Mesenchymal stem cell (in vitro differentiated cells and primary cell): ENCODE results near the gene CLASP2.

Experiments
- DNase-seq: peaks from one replicate; pipeline ENCODE4 v3.0.0-alpha.2; 2013
- H2AFZ ChIP-seq: one replicate; pipeline ENCODE4 v1.6.1; 2013; ENCODE audit warnings: low read depth, mild to moderate bottlenecking, control low read depth, inconsistent platforms, low read length, moderate library complexity
- H2AK5ac ChIP-seq: 2 replicates; pipeline ENCODE4 v1.6.1; 2013; ENCODE audit warnings: low read length, moderate library complexity, mild to moderate bottlenecking, inconsistent platforms; ENCODE audit not compliant: severe bottlenecking
- H2BK120ac ChIP-seq: one replicate; pipeline ENCODE4 v1.6.1; 2013; ENCODE audit warnings: low read depth, mild to moderate bottlenecking, inconsistent platforms, low read length, moderate library complexity
- H2BK12ac ChIP-seq, 2 experiments: one replicate each; pipeline ENCODE4 v1.6.1; 2013; ENCODE audit warnings: inconsistent platforms in 2 of 2, low read length in 2 of 2, mild to moderate bottlenecking in 2 of 2, moderate library complexity in 2 of 2, control low read depth in 1 of 2
- H2BK15ac ChIP-seq: one replicate; pipeline ENCODE4 v1.6.1; 2013; ENCODE audit warnings: mild to moderate bottlenecking, low read depth, inconsistent platforms; ENCODE audit not compliant: poor library complexity, severe bottlenecking
- H2BK5ac ChIP-seq: 2 replicates; pipeline ENCODE4 v1.6.1; 2013; ENCODE audit warnings: low read depth, mild to moderate bottlenecking, low read length, control low read depth, inconsistent platforms; ENCODE audit not compliant: poor library complexity, severe bottlenecking
- H3K14ac ChIP-seq, 2 experiments: one replicate each; pipeline ENCODE4 v1.6.1; 2013; ENCODE audit warnings: inconsistent platforms in 2 of 2, low read length in 2 of 2, control low read depth in 1 of 2, mild to moderate bottlenecking in 1 of 2, moderate library complexity in 1 of 2
- H3K18ac ChIP-seq, 2 experiments: one replicate each; pipeline ENCODE4 v1.6.1; 2013; ENCODE audit warnings: inconsistent platforms in 2 of 2, low read length in 2 of 2, control low read depth in 1 of 2, low read depth in 1 of 2, mild to moderate bottlenecking in 1 of 2
- H3K23ac ChIP-seq, 2 experiments: one replicate each; pipeline ENCODE4 v1.6.1; 2013; ENCODE audit warnings: inconsistent platforms in 2 of 2, low read length in 2 of 2, mild to moderate bottlenecking in 2 of 2, moderate library complexity in 2 of 2, control low read depth in 1 of 2
- H3K27ac ChIP-seq: 2 replicates; pipeline ENCODE4 v1.5.1; 2013; ENCODE audit warnings: mild to moderate bottlenecking, moderate library complexity, low read length, control low read depth, inconsistent platforms; ENCODE audit not compliant: poor library complexity, severe bottlenecking
- H3K27me3 ChIP-seq, 2 experiments: 2 replicates each; pipeline versions ENCODE4 v1.6.1 to v1.7.0; 2013; ENCODE audit warnings: low read length in 2 of 2, mild to moderate bottlenecking in 2 of 2, moderate library complexity in 2 of 2, control low read depth in 1 of 2, inconsistent platforms in 1 of 2; ENCODE audit not compliant: control insufficient read depth in 1 of 2, insufficient read depth in 1 of 2
- H3K36me3 ChIP-seq, 2 experiments: 2 replicates each; pipeline versions ENCODE4 v1.6.1 to v1.7.0; 2013; ENCODE audit warnings: low read length in 2 of 2, control low read depth in 1 of 2, inconsistent platforms in 1 of 2, low read depth in 1 of 2, mild to moderate bottlenecking in 1 of 2; ENCODE audit not compliant: insufficient read depth in 2 of 2, control insufficient read depth in 1 of 2
- H3K4ac ChIP-seq, 2 experiments: one replicate each; pipeline ENCODE4 v1.6.1; 2013; ENCODE audit warnings: inconsistent platforms in 2 of 2, low read length in 2 of 2, mild to moderate bottlenecking in 2 of 2, moderate library complexity in 2 of 2, control low read depth in 1 of 2, low read depth in 1 of 2
- H3K4me1 ChIP-seq: 2 replicates; pipeline ENCODE4 v1.6.1; 2013; ENCODE audit warnings: low read depth, low read length, control low read depth; ENCODE audit not compliant: control insufficient read depth, insufficient read depth
- H3K4me2 ChIP-seq: 2 replicates; pipeline ENCODE4 v1.6.1; 2013; ENCODE audit warnings: low read length, mild to moderate bottlenecking, inconsistent platforms; ENCODE audit not compliant: poor library complexity, severe bottlenecking
- H3K4me3 ChIP-seq, 2 experiments: 2 replicates each; pipeline versions ENCODE4 v1.5.1 to v1.7.0; 2013; ENCODE audit warnings: low read length in 2 of 2, mild to moderate bottlenecking in 2 of 2, control low read depth in 1 of 2, low read depth in 1 of 2; ENCODE audit not compliant: insufficient read depth in 1 of 2
- H3K79me1 ChIP-seq: replicated peaks from 2 replicates; pipeline ENCODE4 v1.6.1; 2013; ENCODE audit warnings: mild to moderate bottlenecking, control low read depth, low read length, inconsistent platforms; ENCODE audit not compliant: poor library complexity, severe bottlenecking
- H3K9ac ChIP-seq: 2 replicates; pipeline ENCODE4 v1.7.0; 2013; ENCODE audit warnings: mild to moderate bottlenecking, low read length, moderate library complexity
- H3K9me3 ChIP-seq: 2 replicates; pipeline ENCODE4 v1.7.0; 2013; ENCODE audit warnings: mild to moderate bottlenecking, low read length; ENCODE audit not compliant: control insufficient read depth
- H4K8ac ChIP-seq: one replicate; pipeline ENCODE4 v1.6.1; 2013; ENCODE audit warnings: inconsistent platforms, mild to moderate bottlenecking, low read length, moderate library complexity
- H4K91ac ChIP-seq: one replicate; pipeline ENCODE4 v1.6.1; 2013; ENCODE audit warnings: mild to moderate bottlenecking, low read length, inconsistent platforms
- WGBS: methylation state at CpG from one replicate; pipeline ENCODE4 v1.1.7; 2013; ENCODE audit warnings: mixed read lengths; 5-methylcytosine and 5-hydroxymethylcytosine counted together

The CLASP2 gene

GRCh38 chr3:33575311-33575710, 142.7 kb downstream of the CLASP2 start:
- H3K4ac ChIP-seq = no peak overlapping the region
- H3K36me3 ChIP-seq = peaks cover 5 to 45% of the 10 kb centered on the region in 2 experiments
- no peak overlapping the region for H3K4me3 ChIP-seq
- H3K27ac ChIP-seq = no peak overlapping the region
- no peak overlapping the region for H2BK12ac ChIP-seq
- H3K18ac ChIP-seq = no peak overlapping the region
- DNase-seq = no peak
- no peak overlapping the region for H3K14ac ChIP-seq
- no peak overlapping the region for H3K4me2 ChIP-seq
- H2BK5ac ChIP-seq = no peak overlapping the region
- H3K27me3 ChIP-seq = no peaks in the 10 kb centered on the region
- H3K23ac ChIP-seq = no peak overlapping the region
- no peak overlapping the region for H4K91ac ChIP-seq
- no peak overlapping the region for H2BK15ac ChIP-seq
- no peak overlapping the region for H3K9ac ChIP-seq
- no peaks in the 10 kb centered on the region for H3K9me3 ChIP-seq
- no peak overlapping the region for H2BK120ac ChIP-seq
- no peak overlapping the region for H4K8ac ChIP-seq
- no peaks in the 10 kb centered on the region for H3K4me1 ChIP-seq
- H2AK5ac ChIP-seq = no peak overlapping the region
- peaks cover 2% of the 10 kb centered on the region for H3K79me1 ChIP-seq
- WGBS = no CpG with 5 or more reads among the region's 1 CpG
- H2AFZ ChIP-seq = no peak overlapping the region

GRCh38 chr3:33557829-33558228, 160.2 kb downstream of the CLASP2 start:
- H2AFZ ChIP-seq = no peak overlapping the region
- no peak overlapping the region for H3K18ac ChIP-seq
- H3K4ac ChIP-seq = no peak overlapping the region
- no peak for DNase-seq
- H3K4me2 ChIP-seq = no peak overlapping the region
- H2AK5ac ChIP-seq = no peak overlapping the region
- no peaks in the 10 kb centered on the region for H3K27me3 ChIP-seq
- no peak overlapping the region for H3K4me3 ChIP-seq
- peaks cover 2% of the 10 kb centered on the region for H3K79me1 ChIP-seq
- H2BK5ac ChIP-seq = no peak overlapping the region
- H4K8ac ChIP-seq = no peak overlapping the region
- H2BK120ac ChIP-seq = no peak overlapping the region
- H3K27ac ChIP-seq = no peak overlapping the region
- 76% methylated on average over 3 of the region's 3 CpGs for WGBS
- H3K23ac ChIP-seq = no peak overlapping the region
- H2BK12ac ChIP-seq = no peak overlapping the region
- H3K4me1 ChIP-seq = no peaks in the 10 kb centered on the region
- H2BK15ac ChIP-seq = no peak overlapping the region
- H3K36me3 ChIP-seq = peaks cover 3 to 43% of the 10 kb centered on the region in 2 experiments
- H3K14ac ChIP-seq = no peak overlapping the region
- no peak overlapping the region for H3K9ac ChIP-seq
- H3K9me3 ChIP-seq = no peaks in the 10 kb centered on the region
- H4K91ac ChIP-seq = no peak overlapping the region

- no peak overlapping the region for H3K4ac ChIP-seq
- H3K4me1 ChIP-seq = no peaks in the 10 kb centered on the region
- no peak overlapping the region for H3K9ac ChIP-seq
- no peak overlapping the region for H3K27ac ChIP-seq
- DNase-seq = no peak
- peaks cover 3 to 47% of the 10 kb centered on the region in 2 experiments for H3K36me3 ChIP-seq
- H2BK12ac ChIP-seq = no peak overlapping the region
- no peak overlapping the region for H2BK120ac ChIP-seq
- H3K23ac ChIP-seq = no peak overlapping the region
- H3K14ac ChIP-seq = no peak overlapping the region
- H2AFZ ChIP-seq = no peak overlapping the region
- H2AK5ac ChIP-seq = no peak overlapping the region
- no peak overlapping the region for H3K4me3 ChIP-seq
- peaks cover 2% of the 10 kb centered on the region for H3K79me1 ChIP-seq
- no peak overlapping the region for H3K4me2 ChIP-seq
- no peak overlapping the region for H4K91ac ChIP-seq
- no peaks in the 10 kb centered on the region for H3K27me3 ChIP-seq
- no peak overlapping the region for H3K18ac ChIP-seq
- H4K8ac ChIP-seq = no peak overlapping the region
- no peaks in the 10 kb centered on the region for H3K9me3 ChIP-seq
- H2BK5ac ChIP-seq = no peak overlapping the region
- no peak overlapping the region for H2BK15ac ChIP-seq
- WGBS = 100% methylated on average over 1 of the region's 1 CpG
Observed at GRCh38 chr3:33557279-33557678, 160.8 kb downstream of the CLASP2 start.

- Histone ChIP-seq H2AFZ (no peak overlapping the region), H4K8ac (no peak overlapping the region), H3K27me3 (no peaks in the 10 kb centered on the region), H3K9ac (no peak overlapping the region), H3K18ac (no peak overlapping the region), H3K27ac (no peak overlapping the region), H3K79me1 (no peaks in the 10 kb centered on the region), H3K36me3 (peaks cover 5 to 49% of the 10 kb centered on the region in 2 experiments), H4K91ac (no peak overlapping the region), H3K4me1 (no peaks in the 10 kb centered on the region), H3K4me3 (no peak overlapping the region), H3K23ac (no peak overlapping the region), H3K4ac (no peak overlapping the region), H2BK12ac (no peak overlapping the region), H3K9me3 (no peaks in the 10 kb centered on the region), H2BK15ac (no peak overlapping the region), H3K14ac (no peak overlapping the region), H2BK120ac (no peak overlapping the region), H2BK5ac (no peak overlapping the region), H2AK5ac (no peak overlapping the region), H3K4me2 (no peak overlapping the region)
- DNase-seq = no peak
- 83% methylated on average over 1 of the region's 1 CpG for WGBS
Observed at GRCh38 chr3:33547101-33547500, 171.0 kb downstream of the CLASP2 start.
